GM23248 (cell line): ENCODE results near the gene RIN1. TPM values are rescaled to one million over a fixed set of nuclear protein-coding genes. Genes with fewer than 3 reads are reported as not detected.

Experiments
- DNase-seq: peaks from one replicate; pipeline ENCODE4 v3.0.0-alpha.2; 2015
- H2AFZ ChIP-seq: fragments of 200-600 bp; sonication (generic); 2 replicates; pipeline ENCODE4 v1.6.1; 2016; ENCODE audit warnings: antibody characterized with exemption
- H3F3A ChIP-seq: fragments of 200-600 bp; sonication (generic); 2 replicates; pipeline ENCODE4 v1.6.1; 2016; ENCODE audit warnings: mild to moderate bottlenecking, antibody characterized with exemption, mixed run types; ENCODE audit not compliant: insufficient read depth
- H3K27ac ChIP-seq: fragments of 200-600 bp; sonication (generic); 2 replicates; pipeline ENCODE4 v1.5.1; 2016; ENCODE audit warnings: mild to moderate bottlenecking
- H3K27me3 ChIP-seq: fragments of 200-600 bp; sonication (generic); replicated peaks from 2 replicates; pipeline ENCODE4 v1.6.1; 2016; ENCODE audit warnings: mild to moderate bottlenecking; ENCODE audit not compliant: insufficient read depth
- H3K36me3 ChIP-seq: fragments of 200-600 bp; sonication (generic); 2 replicates; pipeline ENCODE4 v1.6.1; 2016; ENCODE audit warnings: low read depth, mild to moderate bottlenecking
- H3K4me1 ChIP-seq: fragments of 200-600 bp; sonication (generic); 2 replicates; pipeline ENCODE4 v1.6.1; 2016; ENCODE audit warnings: mild to moderate bottlenecking; ENCODE audit not compliant: insufficient read depth
- H3K4me2 ChIP-seq: fragments of 200-600 bp; sonication (generic); one replicate; pipeline ENCODE4 v1.6.1; 2016; ENCODE audit warnings: mild to moderate bottlenecking; ENCODE audit not compliant: unreplicated experiment
- H3K4me3 ChIP-seq: fragments of 200-600 bp; sonication (generic); 2 replicates; pipeline ENCODE4 v1.5.1; 2016; ENCODE audit warnings: mild to moderate bottlenecking
- H3K79me2 ChIP-seq: fragments of 200-600 bp; sonication (generic); 2 replicates; pipeline ENCODE4 v1.6.1; 2016; ENCODE audit warnings: mild to moderate bottlenecking; ENCODE audit not compliant: insufficient read depth
- H3K9ac ChIP-seq: fragments of 200-600 bp; sonication (generic); 2 replicates; pipeline ENCODE4 v1.6.1; 2016; ENCODE audit warnings: mild to moderate bottlenecking
- H3K9me2 ChIP-seq: fragments of 200-600 bp; sonication (generic); 2 replicates; pipeline ENCODE4 v1.6.1; 2016; ENCODE audit warnings: mixed run types, mild to moderate bottlenecking, moderate library complexity; ENCODE audit not compliant: insufficient read depth
- H3K9me3 ChIP-seq: fragments of 200-600 bp; sonication (generic); one replicate; pipeline ENCODE4 v1.6.1; 2017; ENCODE audit warnings: low read depth
- H4K20me1 ChIP-seq: fragments of 200-600 bp; sonication (generic); 2 replicates; pipeline ENCODE4 v1.6.0; 2016; ENCODE audit not compliant: insufficient read depth
- EZH2 ChIP-seq: fragments of 200-600 bp; sonication (generic); IDR thresholded peaks from 2 replicates; pipeline ENCODE4 v1.6.1; 2018; ENCODE audit warnings: antibody characterized with exemption, mild to moderate bottlenecking; ENCODE audit not compliant: insufficient read depth, poor library complexity, severe bottlenecking
- EZH2phosphoT487 ChIP-seq: fragments of 200-600 bp; sonication (generic); IDR thresholded peaks from 2 replicates; pipeline ENCODE4 v1.6.1; 2018; ENCODE audit warnings: antibody characterized with exemption, moderate library complexity, mild to moderate bottlenecking, low read depth; ENCODE audit not compliant: insufficient read depth
- WGBS, 2 experiments: methylation state at CpG; one replicate each; pipeline ENCODE4 v1.1.6; 2015 to 2017; ENCODE audit warnings: low lambda C conversion rate in 2 of 2, low coverage in 1 of 2; ENCODE audit errors: missing lambda C conversion rate in 2 of 2; 5-methylcytosine and 5-hydroxymethylcytosine counted together
- in situ Hi-C: fragments of 300-500 bp; cut with MboI; formaldehyde crosslinking; loops from 2 replicates; pipeline ENCODE4 v1.15.0; 2020
- polyA plus RNA-seq: library from polyadenylated mRNA; unstranded; fragments of >200 nt; fragmentation: Nextera tagmentation; extraction: Ambion mirVana; gene quantifications from 2 replicates; pipeline ENCODE4 v1.2.1, GENCODE V29; 2016
- total RNA-seq: library from RNA; depleted of rRNA; stranded (reverse); fragments of >200 nt; shearing (Covaris generic); gene quantifications from 2 replicates; pipeline ENCODE4 v1.2.3, GENCODE V29; 2014

RIN1 gene
- total and polyA plus RNA-seq, 2 experiments from 2014 or later, result 16.8 to 44.0 TPM

GRCh38 chr11:66286699-66287098, 49.5 kb downstream of the RIN1 start:
- DNase-seq, result no peak
- Histone ChIP-seq H3K27me3 (peaks cover 4% of the 10 kb centered on the region; the same call in 1 of the 2 replicates), H3K27ac (no peak overlapping the region), H3F3A (peaks cover 21% of the 10 kb centered on the region), H4K20me1 (no peaks in the 10 kb centered on the region), H3K9ac (peak overlapping the region; percentile 97; the same call in 1 of the 2 replicates), H3K9me2 (no peaks in the 10 kb centered on the region), H3K36me3 (no peaks in the 10 kb centered on the region), H3K4me1 (peaks cover 14% of the 10 kb centered on the region; the same call in 1 of the 2 replicates), H3K4me2 (no peak overlapping the region), H3K4me3 (no peak overlapping the region), H2AFZ (no peak overlapping the region), H3K9me3 (no peaks in the 10 kb centered on the region), H3K79me2 (peaks cover 41% of the 10 kb centered on the region)
- WGBS, 2 experiments, result 54% methylated on average over 5 of the region's 5 CpGs
- TF ChIP-seq EZH2 (no peak), EZH2phosphoT487 (no peak)
- in situ Hi-C loops, result no loop called here

- Histone ChIP-seq H4K20me1 (no peaks in the 10 kb centered on the region), H3K36me3 (no peaks in the 10 kb centered on the region), H3K4me2 (no peak overlapping the region), H3K27ac (no peak overlapping the region), H3K4me3 (no peak overlapping the region), H3K9me2 (no peaks in the 10 kb centered on the region), H2AFZ (no peak overlapping the region), H3K9ac (no peak overlapping the region), H3F3A (peaks cover 24% of the 10 kb centered on the region), H3K79me2 (peaks cover 41% of the 10 kb centered on the region), H3K9me3 (no peaks in the 10 kb centered on the region), H3K4me1 (peaks cover 14% of the 10 kb centered on the region; the same call in 1 of the 2 replicates), H3K27me3 (no peaks in the 10 kb centered on the region)
- DNase-seq, result no peak
- in situ Hi-C loops, result no loop called here
- TF ChIP-seq EZH2phosphoT487, result no peak
- TF ChIP-seq EZH2, result no peak
- 87 to 88% methylated on average over 11 to 13 of the region's 13 CpGs for WGBS, 2 experiments
These were observed 50.8 kb downstream of the RIN1 start for GRCh38 chr11:66285250-66285947.

DNA sequence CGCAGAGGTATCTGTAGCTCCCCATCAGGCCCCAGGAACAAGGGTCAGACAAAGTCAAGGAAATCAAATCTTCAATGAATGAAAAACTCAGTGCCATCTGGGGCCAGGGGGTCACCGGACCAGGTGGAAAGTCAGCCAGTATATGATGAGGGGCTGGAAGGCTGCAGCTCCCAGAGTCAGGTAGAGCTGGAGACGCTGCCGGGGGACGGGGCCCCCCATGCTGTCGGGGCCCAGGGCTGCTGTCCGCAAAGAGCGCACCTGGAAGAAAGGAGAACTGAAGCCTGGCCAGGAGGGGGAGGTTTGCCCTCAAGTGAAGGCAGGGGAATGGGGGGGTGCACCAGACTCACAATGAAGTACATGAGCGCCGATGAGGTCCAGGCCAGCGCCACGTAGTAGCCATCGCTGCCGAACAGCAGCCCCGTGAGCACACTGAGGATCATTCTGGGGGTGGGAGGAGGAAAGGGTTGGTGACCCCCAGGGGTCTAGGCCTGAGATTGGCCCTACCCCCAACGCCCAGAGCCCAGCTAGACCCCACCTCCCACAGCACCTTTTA, 51.6 kb downstream of the RIN1 start:
- Histone ChIP-seq H3F3A (peaks cover 21% of the 10 kb centered on the region), H3K4me2 (no peak overlapping the region), H3K9me2 (no peaks in the 10 kb centered on the region), H3K79me2 (peaks cover 41% of the 10 kb centered on the region), H3K27ac (no peak overlapping the region), H3K9ac (no peak overlapping the region), H4K20me1 (no peaks in the 10 kb centered on the region), H2AFZ (no peak overlapping the region), H3K9me3 (no peaks in the 10 kb centered on the region), H3K4me1 (peaks cover 14% of the 10 kb centered on the region; the same call in 1 of the 2 replicates), H3K27me3 (no peaks in the 10 kb centered on the region), H3K4me3 (no peak overlapping the region), H3K36me3 (no peaks in the 10 kb centered on the region)
- 92 to 98% methylated on average over 16 of the region's 16 CpGs for WGBS, 2 experiments
- DNase-seq, result no peak
- in situ Hi-C loops, result no loop called here
- no peak for TF ChIP-seq EZH2phosphoT487
- no peak for TF ChIP-seq EZH2

- no peak overlapping the region for H3K27ac ChIP-seq
- peaks cover 14% of the 10 kb centered on the region; the same call in 1 of the 2 replicates for H3K4me1 ChIP-seq
- H2AFZ ChIP-seq, result no peak overlapping the region
- no peak for TF ChIP-seq EZH2
- TF ChIP-seq EZH2phosphoT487, result no peak
- H3K9me2 ChIP-seq, result no peaks in the 10 kb centered on the region
- no peak overlapping the region for H3K4me2 ChIP-seq
- H3K4me3 ChIP-seq, result no peak overlapping the region
- no peak for DNase-seq
- H3K36me3 ChIP-seq, result no peaks in the 10 kb centered on the region
- H3F3A ChIP-seq, result peaks cover 21% of the 10 kb centered on the region
- H4K20me1 ChIP-seq, result no peaks in the 10 kb centered on the region
- in situ Hi-C loops, result no loop called here
- H3K79me2 ChIP-seq, result peaks cover 41% of the 10 kb centered on the region
- H3K27me3 ChIP-seq, result no peaks in the 10 kb centered on the region
- H3K9ac ChIP-seq, result no peak overlapping the region
- 62 to 68% methylated on average over 2 to 13 of the region's 14 CpGs for WGBS, 2 experiments
- H3K9me3 ChIP-seq, result no peaks in the 10 kb centered on the region
These were observed 52.7 kb downstream of the RIN1 start for GRCh38 chr11:66283461-66284105.
